Right lung (tissue), 5 donors: ENCODE data around the gene CROCC2. TPM values are rescaled to one million over a fixed set of nuclear protein-coding genes. Genes with fewer than 3 reads are reported as not detected.

Source experiments
- DNase-seq, 2 donors: peaks; one replicate each; pipeline ENCODE4 v3.0.0-alpha.2; 2013
- polyA plus RNA-seq, 5 donors: library from polyadenylated mRNA; unstranded; fragments of 120-200 nt; gene quantifications; one replicate each; pipeline versions ENCODE4 v1.2.1 to v1.2.3, GENCODE V29; 2013; ENCODE audit warnings: inconsistent platforms in 1 of 5, low replicate concordance in 1 of 5; ENCODE audit not compliant: insufficient read length in 5 of 5, insufficient read depth in 1 of 5

The CROCC2 gene
- polyA plus RNA-seq, 5 donors, result 0.95 to 3.5 (median 2.7) TPM

DNA sequence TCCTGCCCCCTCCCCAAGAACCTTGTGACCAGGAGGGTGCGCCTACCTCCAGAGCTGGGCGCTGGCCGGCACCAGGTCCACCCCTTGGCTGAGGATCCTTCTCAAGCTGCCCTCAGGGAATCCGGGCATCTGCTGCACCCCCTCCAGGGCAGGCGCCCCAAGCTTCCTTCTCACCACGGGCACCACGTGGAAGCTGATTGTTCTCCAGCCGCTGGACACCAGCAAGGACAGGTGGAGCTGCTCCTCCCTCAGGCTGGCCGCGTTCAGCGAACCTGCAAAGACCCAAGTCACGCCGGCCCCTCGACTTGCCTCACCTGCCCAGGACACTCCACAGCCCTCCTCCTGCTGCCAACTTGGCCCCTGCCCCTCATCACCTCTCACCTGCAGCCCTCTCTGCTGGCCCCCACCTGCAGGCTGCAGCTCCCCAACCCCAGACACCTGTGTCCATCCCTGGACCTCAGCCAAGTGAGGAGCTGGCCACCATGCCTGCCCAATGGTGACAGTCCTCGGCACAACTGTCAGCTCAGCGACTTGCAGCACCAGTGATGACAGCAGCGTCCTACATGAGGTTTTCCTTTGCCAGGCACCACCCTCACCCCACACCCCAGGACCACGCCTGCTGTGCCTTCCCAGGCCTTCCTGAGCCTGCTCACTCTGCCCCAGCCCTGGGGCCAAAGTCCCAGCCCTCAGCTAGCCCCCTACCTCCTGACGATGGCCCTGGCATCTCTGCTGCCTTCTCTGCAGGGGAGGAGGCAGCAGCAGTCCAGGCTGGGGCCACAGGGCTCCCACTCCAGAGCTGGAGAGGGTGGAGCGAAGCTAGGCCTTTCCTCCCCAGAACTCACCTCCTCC, 14.4 kb upstream of the CROCC2 start:
- DNase-seq, result no peak

DNA sequence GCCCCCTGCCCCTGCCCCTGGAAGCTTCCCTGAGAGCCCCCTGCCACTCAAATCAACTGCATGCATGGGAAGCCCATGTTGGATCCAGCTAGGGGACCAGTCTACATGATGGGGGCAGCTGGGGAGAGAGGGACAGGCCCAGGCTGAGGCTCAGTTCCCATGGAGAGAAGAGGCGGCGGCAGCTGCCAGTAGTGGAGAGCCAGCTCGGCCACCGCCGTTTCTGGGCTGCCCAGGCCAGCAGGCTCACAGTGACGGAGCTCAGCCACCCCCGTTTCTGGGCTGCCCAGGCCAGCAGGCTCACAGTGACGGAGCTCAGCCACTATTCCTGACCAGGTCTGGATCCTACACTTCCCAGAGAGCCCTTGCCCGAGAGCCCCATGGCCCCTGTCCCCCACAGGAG, 13.8 kb upstream of the CROCC2 start:
- DNase-seq, result no peak

DNA sequence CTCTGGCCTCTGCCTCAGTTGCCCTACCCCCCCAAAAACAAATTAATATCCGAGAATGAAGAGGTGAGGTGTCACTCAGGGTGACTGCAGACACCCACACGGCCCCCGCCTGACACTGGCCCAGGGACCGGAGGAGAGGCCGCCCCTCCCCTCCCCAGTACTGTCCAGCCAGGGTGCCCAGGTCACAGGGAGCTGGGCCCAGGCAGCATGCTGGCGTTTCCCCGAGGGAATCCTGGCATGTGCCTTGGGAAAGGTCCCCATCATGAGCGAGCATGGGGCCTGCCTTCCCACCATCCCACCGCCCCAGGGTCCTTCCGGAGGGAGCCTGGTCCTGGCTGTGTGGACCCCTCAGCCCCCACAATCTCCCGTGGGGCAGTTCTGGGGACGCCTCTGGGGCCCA, 13.2 kb upstream of the CROCC2 start:
- no peak for DNase-seq

GRCh38 chr2:240893363-240893844, 12.7 kb upstream of the CROCC2 start:
- DNase-seq, result no peak

DNA sequence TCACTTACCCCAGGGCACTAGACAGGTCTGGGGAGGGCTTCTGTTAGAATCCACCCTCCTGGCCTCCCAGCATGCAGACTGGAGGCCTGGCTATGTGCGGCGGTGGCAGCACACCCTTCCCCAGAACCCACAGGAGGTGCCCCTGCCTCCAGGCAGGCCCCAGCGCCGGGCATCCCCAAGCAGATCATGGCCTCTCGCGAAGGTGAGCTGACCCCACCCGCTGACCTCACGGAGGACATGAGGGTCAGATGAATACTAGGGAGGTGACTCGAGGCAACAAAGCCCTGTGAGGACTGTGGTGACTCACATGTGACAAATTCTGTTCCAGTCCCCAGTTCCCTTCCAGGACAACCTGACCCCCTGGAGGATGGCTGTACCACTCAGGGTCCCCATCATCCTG, 12.1 kb upstream of the CROCC2 start:
- DNase-seq, result no peak

DNA sequence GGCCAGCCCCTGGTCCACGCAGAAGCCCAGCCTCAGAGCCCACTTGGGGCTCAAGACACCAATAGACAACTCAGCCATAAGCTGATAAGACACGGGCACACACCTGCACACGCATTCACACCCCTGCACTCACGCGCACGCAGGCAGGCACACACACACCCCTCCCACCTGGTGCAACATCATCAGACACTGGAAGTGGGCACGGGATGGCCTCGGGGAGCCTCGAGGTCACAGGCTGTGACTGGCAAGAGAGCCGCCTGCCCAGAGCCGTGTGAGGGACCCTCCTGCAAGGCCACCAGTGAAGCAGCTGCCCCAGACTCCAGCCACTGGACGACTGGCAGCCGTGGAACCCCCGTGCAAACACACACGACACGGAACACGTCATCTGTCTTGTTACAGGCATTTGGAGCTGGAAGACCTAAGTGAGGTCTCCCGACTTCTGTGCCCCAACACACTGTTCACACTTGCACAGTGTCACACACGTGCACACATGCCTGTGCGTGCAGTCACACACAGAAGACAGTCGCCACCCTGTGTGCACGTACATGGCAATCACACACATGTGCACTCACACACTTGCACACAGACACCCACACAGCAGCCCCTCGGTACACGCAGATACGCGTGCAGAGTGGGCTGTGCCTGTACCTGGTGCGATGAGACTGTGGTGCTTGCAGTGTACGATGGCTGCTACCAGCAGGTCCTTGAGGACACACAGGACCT, 11.1 kb upstream of the CROCC2 start:
- no peak for DNase-seq

DNA sequence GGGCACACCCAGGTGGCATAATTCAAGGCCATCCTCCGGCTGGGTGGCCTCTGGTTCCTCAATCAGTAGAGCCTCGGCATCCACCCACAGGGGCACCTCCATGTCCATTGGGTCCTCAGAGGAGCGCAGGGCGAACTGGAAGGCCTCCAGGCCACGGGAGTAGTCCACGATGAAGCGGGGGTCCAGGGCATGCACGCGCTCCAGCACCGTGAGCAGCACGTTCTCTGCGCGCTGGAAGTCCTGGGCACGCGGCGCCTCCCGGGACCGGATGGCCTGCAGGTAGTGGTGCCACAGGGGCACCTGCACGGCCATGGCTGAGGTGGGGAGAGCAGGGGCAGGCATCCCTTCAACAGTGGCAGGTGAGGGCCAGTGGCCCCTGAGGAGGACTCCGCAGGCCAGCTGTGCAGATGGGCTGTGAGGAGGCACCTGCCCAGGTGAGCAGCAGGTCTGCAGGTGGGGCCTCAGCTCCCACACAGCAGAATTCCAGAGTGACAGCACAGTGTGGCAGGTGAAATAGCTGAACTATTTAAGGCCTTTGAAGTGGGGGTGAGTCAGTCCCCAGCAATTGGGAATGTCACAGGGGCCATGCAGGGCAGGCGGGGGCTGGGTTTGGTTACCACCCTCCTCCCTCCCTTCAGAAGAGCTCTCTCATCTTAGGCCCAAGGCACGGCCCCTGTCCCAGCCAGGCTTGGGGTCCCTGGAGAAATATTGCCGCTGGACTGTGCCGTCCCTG, 10.3 kb upstream of the CROCC2 start, which contains the start of gene MAB21L4:
Gene MAB21L4, minus strand, starts transcription at position 501 of the 733 bp plus-strand sequence. Its CDS starts 159 bp downstream, at position 342.
- DNase-seq, result no peak

GRCh38 chr2:240896394-240896793, 9.7 kb upstream of the CROCC2 start:
- no peak for DNase-seq

DNA sequence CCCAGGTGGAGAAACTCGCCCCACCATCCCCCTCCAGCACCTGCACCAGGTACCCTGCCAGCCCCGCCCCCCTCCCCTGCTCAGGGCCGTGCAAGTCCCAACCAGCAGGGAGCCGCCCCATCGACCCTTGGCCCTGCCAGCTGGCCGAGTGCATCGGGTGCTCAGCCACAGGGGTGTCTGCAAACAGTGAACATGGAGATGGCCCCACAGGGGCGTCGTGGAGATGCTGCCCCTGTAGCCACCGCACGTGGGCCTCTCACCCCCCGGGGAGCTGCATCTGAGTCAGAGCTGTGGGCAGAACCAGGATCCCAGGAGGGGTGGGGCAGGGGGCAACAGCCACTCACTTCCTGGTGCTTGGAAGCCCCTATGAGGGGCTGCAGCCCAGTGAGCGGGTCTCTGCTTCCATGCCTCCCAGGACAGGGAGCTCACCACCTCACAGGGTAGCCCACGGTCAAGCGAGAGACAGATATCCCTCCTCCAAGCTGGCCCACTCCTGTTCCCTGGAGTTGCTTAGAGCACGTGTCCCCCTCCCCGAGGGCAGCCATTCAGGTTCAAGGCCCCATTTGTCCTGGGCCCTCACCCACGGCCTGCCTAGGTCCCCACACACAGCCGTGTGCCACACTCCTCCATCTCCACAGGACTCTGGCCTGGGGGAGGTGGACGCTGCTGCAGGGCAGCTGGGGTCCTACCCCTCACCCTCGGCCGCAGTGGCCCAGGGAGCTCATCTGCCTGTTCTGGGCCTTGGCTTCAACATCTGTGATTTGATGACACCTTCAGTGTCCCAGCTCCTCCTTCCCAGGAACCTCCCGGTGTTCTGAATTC, 9.1 kb upstream of the CROCC2 start:
- DNase-seq, result no peak

DNA sequence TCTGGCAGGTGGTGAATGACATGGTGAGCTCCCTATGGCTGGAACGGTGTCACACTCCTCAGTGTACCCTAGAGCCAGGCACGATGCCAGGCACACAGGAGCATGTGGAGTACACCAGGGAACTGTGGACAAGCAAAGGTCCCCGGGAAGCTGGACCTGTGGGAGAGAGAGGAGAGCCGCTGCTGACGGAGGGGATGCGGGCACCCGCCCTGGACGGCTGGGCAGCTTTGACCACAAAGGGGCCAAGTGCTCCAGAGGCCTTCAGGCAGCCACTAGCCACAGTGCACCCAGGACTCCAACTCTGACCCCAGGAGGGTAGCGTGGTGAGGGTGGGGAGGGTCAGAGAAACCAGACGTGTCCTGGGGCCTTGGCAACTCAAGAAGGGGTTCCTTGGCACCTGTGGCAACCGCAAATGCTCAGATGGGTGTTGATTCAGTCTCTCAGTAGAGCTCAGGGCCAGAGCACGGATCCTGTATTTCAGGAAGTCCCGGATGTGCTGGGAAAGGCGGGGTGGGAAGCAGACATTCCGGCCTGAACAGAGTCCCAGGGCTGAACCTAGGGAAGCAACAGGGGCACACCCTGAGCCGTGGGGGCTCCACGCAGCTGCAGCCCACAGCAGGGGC, 7.9 kb upstream of the CROCC2 start:
- DNase-seq, result peak in 1 of 2 donors; percentile 58

GRCh38 chr2:240898731-240899467, 7.2 kb upstream of the CROCC2 start:
- DNase-seq, result no peak

DNA sequence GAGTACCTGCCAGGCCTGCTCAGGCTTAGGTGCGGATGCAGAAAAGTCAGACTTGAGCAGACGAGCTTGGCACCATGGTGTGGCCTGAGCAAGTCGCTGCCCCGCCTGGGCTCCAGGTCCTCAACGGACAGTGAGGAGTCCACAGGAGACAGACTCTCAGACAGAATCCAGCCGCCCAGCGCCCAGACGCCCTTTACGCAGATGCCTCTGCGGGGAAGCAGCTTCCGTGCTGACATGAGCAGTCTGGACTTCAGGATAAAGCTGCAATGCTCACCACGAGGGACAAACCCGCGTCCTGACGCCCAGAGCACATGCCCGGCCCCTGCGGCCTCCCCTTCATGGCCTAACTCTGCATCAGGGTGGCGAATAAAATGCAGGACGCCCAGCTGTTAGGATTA, 6.7 kb upstream of the CROCC2 start:
- DNase-seq, result no peak

- no peak for DNase-seq
Measured at GRCh38 chr2:240900141-240900860, 5.8 kb upstream of the CROCC2 start.

GRCh38 chr2:240901986-240902614, 4.0 kb upstream of the CROCC2 start:
- no peak for DNase-seq

- DNase-seq, result no peak
Measured at GRCh38 chr2:240902615-240903041, 3.5 kb upstream of the CROCC2 start.

- no peak for DNase-seq
Measured at GRCh38 chr2:240903191-240904060, 2.7 kb upstream of the CROCC2 start.
